Left renal pelvis (tissue), 4 donors: ENCODE data around the gene CUEDC1. TPM values are rescaled to one million over a fixed set of nuclear protein-coding genes. Genes with fewer than 3 reads are reported as not detected.

Experiments used
- DNase-seq, 4 donors: peaks; one replicate each; pipeline ENCODE4 v3.0.0-alpha.2; 2013; ENCODE audit warnings: low read depth in 4 of 4, low spot score in 3 of 4
- polyA plus RNA-seq, 4 donors: library from polyadenylated mRNA; unstranded; fragments of 120-200 nt; gene quantifications; one replicate each; pipeline ENCODE4 v1.2.1, GENCODE V29; 2013; ENCODE audit not compliant: insufficient read length in 4 of 4

Gene CUEDC1, protein sequence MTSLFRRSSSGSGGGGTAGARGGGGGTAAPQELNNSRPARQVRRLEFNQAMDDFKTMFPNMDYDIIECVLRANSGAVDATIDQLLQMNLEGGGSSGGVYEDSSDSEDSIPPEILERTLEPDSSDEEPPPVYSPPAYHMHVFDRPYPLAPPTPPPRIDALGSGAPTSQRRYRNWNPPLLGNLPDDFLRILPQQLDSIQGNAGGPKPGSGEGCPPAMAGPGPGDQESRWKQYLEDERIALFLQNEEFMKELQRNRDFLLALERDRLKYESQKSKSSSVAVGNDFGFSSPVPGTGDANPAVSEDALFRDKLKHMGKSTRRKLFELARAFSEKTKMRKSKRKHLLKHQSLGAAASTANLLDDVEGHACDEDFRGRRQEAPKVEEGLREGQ
- polyA plus RNA-seq, result 10 to 100 TPM; 44.5 to 74.3 (median 50.4) TPM

DNA sequence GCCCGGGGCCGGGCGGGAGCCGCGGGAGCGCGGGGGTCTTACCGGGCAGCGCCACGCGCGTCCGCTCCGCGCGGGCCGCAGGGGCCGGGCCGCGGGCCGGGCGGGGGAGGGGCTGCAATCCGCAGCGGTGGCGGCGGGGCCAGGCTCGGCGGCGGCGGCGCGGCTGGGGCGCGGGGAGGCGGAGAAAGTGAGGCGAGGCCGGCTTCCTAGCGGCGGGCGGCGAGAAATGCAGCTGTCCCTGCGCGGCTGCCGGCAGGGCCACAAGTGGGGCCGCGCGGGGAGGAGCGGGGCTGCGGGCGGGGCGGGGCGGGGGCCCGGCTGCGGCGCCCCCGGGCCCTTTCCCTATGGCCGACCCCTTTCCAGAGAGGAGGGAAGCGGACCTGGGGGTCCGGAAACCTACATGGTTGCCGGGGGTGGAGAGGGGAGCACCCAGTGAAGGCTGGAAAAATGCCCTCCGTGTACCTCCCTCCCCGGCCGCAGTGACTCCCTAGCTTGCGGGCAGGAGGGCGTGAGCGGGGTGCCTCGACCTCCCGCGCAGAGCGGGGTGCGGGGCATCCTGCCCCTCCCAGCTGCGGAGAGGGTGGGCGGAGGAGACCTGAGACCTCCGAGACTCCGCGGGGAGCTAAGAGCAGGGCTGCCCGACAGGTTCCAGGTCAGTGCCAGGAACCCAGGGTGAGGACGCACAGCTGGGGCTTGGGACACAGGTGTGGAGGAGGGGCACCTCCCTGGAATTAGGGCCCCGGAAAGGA lies at the start of gene CUEDC1:
Gene CUEDC1 (minus strand): TSS at position 230 of the 749 bp plus-strand sequence. CDS start 69,848 bp downstream, outside the sequence.
- DNase-seq, result no peak

DNA sequence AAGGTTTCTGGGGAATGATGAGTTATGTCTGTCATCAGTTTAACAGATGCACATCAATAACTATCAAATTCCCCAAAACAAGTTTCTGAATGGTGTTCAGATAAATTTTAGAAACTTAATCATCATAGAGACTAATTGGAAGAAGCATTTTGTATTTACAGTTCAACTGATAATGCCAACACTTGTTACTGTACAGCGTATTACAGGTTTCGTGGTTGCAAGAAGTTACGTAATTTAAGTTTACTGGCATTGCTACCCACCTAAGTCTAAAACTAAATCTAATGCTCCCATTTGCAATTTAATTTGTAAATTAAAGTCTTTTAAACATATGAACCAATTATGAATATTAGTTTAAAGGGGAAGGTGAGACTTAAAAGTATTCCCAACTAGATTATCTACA lies 48.8 kb upstream of the CUEDC1 start:
- DNase-seq, result no peak

DNA sequence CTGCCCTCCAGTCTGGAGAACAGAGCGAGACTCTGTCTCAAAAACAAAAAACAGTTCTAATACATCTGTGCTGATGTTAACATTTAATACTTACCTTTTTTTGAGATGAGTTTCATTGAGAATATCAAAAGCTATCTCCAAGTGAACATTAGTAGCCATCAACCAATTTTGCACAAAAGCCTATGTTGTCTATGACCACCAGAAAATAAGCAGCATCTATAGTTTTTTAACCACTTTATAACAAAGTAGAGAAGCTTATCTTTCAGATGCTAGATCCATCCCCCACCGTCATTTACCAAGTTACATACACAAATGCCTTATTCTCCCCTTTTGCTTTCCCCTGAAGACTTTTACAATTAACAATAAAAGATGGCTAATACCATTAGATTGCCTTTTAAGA lies 47.8 kb upstream of the CUEDC1 start:
- no peak for DNase-seq

DNA sequence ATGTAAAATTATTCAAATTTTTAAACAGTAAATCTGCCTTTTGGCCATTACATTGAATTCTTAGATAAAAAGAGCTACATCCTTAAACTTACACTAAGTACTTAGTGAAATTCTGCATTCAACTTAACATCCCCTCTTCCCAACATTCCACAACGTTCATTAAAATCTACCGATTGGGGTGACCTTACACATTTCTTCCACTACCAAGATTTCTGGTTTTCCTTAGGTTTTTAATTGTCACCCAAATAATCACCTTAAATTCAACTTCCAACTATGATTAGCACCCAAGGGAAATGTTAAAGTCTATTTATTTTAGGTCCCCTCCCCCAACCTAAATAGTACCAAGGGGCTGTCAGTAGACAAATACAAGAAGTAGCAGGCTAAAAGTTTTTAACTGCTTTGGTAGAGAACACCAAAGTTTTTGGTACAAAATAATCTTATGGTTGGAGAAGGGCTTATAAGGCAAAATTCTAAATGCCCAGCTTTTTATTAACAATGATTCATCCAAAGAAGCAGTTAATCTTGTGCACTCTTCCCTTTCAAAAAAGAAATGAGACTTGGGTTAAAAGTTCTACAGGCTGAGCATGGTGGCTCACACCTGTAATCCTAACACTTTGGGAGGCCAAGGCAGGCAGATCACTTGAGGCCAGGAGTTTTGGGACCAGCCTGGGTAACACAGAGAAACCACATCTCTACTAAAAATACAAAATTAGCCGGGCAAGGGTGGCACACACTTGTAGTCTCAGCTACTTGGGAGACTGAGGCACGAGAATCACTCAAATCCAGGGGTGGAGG lies 47.1 kb upstream of the CUEDC1 start:
- no peak for DNase-seq

DNA sequence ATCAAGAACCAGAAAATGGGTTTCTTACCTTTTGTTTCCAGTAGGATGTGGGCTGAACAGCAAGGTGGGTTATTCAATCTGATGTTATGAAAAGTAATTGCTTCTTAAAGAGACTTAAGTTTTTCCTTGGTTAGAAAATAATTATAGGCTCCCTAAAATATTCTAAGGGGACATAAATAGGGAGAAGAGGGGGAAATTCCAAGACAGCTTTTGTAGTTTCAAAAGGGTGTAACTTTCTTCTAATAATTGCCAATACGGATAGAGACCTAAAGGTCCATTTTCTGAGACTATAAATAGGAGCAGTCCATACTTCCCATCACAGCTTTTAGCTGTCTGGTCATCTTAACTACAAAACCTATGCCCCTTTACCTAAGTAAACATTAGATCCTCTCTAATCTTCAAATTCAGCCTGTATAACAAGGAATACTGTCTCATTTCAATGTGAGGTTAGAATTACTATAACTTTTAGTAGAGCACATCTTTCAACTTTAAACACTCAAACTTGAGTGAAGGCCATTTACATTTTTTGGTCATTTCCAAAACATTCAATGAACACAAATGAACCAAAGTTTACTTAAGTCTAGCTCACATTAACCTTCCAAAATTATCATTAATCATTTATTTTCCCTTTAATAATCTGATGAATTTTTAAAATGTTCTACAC lies 46.4 kb upstream of the CUEDC1 start:
- no peak for DNase-seq

DNA sequence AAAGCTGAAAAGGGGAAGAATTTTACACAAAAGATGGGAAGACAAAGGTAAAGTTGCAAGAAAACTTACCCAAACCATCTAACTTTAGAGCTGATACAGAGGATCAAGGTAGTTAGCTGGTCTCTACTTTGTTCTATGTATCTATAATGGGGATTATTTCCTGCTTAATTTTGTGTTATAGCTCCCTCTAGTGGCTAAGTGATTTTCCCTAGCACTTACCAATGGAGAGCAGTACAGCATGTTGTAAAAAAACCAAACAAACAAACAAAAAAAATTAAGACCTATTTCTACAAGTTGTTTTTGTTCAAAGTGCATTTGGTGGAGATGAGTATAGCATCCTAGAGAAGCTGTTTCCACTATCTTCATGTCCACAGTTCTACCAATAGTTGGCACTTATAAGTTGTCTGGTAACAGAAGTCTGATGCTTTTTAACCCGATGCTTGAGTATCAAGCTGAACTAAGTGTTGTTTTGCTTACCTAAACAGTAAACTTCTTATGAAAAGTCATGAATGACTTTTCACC lies 44.3 kb upstream of the CUEDC1 start:
- peak; percentile 51 to 65 (median 60) for DNase-seq

DNA sequence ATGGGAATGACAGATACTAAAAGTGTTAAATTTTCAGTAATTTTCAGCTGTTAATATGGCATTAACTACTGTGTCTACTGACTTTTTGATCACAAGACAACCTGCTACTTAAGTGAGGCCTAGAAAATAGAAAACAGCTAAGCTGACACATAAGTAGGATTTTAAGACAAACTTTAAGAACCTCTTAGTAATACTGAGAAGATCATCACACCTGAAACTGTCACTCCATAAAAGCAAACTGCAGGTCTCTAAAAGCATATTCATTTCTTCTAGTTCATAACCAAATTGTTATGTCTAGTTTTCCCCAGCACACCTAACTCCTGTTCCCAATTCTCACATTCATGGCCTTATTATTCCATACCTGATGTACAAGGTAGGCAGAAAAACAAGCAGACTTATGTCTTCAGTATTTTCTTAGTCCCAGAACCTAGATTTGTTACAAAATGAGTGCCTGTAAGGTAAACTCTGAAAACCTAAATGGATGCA lies 43.8 kb upstream of the CUEDC1 start:
- no peak for DNase-seq

DNA sequence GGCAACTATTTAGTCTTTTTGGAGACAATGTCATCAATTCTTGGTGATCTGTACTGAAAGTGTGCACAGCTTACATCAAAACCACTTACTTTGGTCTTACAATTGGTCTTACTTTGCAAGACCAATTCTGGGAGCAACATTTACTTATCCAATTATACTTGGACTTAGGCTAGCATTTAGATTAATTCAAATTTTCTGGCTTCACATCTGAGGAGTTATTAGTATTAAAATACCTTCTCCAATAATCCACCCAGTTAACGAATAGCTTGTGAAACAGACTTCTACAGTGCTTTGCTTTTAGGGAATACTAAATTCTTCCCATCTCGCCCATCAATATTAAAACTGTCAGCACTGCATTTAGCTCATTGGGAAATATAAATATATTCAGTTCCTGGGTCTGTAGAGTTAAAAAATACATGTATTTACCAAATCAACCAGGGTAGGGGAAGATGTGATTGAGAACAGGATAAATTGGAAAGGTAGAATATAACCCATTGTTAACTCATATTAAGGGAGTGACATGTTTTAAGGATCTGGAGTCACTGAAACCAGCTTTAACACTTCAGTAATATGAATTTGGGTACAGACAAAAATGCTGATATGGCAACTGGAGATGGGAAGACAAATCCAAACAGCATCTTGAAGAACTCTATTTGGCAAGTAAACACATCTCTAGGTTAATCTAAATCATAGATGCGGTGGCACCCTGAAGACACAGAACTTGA lies 42.0 kb upstream of the CUEDC1 start:
- no peak for DNase-seq

DNA sequence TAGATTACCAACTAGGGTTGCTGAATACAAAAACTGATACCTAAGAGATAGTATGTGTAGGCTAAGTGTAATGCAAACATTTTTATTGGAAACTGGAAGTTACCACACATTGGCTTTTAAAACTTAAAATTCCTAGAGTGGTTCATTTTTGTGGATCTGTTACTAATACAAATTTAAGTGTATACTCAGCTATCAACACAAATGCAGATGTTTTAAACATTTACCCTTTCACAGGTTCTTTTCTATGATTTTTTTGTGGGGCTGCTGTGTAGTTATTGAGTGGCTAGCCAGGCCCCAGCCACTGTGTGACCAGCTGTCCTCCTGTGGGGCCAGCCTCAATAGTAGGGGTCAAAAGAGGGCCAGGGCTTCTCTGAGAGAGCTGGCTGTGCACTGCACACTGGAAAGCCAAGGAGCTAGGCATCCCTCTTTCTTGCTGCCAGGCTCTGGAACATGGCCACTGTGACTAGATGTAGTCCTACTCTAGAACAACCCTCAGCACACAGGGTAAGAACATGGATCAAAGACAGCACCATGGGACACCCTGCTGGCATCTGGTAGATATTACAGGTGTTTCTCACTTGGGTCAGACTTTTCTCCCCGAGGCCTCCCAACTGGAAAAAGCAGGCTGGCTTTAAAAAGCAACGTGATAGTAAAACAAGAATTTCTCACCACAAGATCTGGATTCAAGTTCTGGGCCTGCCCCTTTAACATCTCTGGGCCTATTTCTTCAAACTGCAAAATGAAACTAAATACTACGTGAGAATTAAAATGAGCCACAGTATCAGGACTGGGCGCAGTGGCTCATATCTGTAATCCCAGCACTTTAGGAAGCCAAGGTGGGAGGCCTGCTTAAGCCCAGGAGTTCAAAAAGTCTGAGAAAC lies 40.1 kb upstream of the CUEDC1 start:
- DNase-seq, result peak in 3 of 4 donors; percentile 47 to 58 (median 54)

DNA sequence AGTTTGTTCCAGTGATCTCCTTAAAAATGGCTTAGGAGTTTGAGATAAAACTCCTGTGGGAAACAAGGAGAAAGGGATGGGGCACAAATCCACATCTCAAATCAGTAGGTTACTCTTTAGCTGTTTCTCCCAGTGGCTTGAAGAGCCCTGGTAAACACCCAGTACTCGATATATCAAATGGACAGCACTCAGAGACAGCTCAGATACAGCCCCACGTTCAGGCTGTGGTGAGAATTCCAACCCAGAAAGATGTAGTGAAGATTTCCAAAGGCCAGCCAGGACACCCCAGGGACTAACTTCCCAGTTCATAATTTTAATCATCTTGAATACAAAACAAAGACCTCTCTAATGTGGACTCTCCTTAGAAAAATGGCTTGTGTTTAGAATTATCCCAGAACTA lies 39.2 kb upstream of the CUEDC1 start:
- no peak for DNase-seq

DNA sequence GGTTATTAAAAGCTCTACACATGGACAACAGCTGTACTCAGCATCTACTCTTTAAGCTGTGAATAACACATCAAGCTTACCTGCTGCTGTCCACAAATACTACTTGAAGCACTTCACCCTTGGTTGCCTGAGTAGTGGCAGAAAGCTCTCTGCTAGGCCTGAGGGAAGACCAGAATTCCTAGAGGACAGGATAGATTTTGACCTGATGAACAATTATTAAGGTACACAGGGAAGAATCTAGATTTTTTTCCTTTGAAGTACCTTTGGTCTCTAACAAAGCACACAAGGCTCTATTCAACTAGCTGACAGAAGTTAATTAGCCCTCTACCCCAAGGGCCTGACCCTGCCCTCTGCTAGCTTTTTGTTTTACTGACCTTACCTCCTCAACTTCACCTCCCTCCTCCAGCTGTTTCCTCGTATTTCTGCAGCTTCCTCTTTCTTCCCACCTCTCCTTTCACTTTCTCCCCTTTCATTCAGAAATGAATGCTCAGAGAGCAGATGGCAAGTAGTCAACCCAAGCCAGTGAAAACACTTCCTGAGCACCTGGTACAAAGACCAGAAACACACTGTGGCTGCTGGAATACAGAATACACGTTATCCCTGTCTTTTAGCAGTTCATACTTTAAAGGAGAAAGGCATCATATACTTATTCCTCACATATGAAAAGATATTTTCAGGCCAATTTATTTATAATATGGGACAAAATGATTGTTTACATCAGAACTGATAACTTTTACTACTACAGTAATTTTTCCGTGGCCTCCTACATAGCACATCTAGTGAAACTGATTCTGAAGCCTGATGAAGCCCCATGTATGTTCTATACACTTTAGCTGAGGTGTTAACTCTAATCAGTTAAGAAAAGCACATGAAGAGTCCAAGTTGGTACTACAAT lies 38.5 kb upstream of the CUEDC1 start:
- DNase-seq, result no peak

DNA sequence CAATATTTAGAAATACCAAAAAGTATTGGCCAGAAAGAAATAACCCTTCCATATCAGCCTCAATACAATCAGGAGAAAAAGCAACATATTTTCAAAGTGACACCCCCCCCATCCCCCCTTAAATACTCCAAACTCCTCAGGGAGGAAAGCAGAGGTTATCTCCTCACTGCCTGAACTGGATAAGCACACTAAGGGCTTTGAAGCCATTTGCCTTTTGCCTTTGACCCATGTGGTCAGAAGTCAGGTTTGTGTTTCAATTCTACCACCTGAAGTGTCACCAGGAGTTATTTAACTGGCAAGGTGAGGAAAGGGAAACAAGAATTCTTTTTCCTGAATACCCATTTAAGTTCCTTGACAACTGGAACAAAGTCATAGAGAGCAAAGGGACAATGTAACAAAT lies 36.3 kb upstream of the CUEDC1 start:
- DNase-seq, result no peak

DNA sequence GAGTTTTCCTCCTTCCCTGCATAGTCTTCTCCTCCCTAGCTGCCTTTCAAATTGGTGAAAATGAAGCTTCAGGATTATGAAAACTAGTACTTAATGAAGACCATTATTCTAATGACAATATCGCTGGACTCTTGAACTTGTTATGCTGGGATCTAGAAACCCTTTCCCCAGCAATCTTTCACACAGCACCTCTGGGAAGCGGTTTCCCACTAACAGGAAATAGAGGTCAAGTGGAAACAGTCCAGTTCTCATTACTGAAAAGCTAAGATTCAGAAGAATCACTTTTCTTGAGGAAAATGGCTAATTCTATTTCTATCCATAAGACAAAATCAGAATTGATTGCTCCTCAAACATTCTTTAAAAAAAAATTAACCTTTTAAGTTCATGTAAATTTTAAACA lies 34.8 kb upstream of the CUEDC1 start:
- DNase-seq, result no peak

DNA sequence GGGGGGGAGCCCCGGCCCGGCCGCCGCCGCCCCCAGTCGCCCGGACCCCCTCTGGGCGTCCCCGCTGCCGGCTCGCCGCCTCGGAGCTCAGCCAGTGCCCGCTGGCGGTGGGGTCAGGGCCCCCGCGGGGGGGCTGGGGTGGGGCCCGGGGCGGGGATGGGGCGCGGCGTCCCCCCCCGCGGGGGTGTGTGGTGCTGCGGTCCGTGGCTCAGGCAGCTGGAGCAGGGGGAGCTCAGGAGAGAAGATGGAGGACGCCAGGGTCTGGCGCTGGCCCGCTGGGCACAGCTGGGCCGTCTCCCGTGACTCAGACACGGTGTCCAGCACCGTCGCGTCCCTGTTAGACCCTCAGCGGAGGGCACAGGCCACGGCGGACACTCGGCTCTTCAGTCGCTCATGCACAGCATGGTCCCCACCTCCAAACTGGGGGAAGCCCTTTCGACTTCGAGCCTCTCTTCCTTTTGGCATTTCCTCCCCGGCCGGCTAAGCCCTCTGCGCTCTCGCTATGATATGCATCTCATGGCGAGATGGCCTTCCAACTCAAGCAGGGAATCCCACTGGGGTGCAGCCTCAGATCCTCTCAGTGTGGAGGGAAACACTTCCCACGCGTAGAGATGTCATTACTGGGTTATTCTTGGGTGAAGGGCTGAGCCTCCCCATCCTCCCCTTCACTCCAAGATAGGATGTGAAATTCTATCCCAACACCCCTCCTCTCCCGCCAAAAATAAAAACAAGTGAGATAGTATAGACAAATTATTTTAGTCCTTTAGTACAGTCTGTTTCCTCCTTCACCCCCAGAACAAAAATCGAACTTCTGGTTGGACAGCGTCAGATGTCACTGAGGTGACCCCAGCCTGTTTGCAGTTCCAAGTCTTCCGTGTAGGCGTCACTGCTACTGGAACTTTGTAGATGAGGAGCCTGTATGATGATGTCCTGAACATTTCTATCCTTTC lies 33.4 kb upstream of the CUEDC1 start:
- DNase-seq, result peak; percentile 50 to 63 (median 53)

DNA sequence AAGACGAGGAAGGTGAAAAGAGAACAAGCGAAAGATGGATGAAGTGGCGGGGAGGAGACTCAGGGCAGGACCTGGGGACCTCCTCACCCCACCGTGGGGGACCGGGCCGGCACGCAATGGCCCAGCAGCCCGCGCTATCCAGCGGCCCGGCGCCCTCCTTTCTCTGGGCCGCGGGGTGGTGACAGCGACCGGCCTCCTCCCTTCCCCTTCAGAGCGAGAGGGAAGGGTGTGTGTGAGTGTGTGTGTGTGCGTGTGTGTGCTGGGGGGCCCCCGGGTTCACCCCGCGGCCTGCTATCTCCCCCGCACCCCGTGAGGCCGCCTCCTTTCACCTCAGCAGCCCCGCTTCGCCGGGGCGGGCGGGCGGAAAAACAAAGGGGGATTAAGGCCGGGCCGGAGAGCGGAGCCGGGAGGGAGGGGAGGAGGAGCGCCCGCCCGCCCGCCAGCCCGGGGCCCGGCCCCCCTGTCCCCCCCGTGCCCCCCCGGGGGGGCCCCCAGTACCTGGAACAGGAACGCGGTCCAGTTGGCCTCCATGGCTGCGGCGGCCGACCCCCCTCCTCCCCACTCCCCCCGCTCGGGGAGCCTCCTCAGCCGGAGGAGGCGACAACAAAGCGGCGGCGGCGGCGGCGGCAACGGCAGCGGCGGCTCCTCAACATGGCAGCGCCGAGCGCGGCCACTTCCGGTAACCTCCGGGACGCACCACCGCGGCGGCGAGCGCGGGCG lies 32.5 kb upstream of the CUEDC1 start, which contains the start of gene VEZF1:
Gene VEZF1 (minus strand): TSS at position 674 of the 720 bp plus-strand sequence. CDS start 143 bp downstream, at position 531.
- DNase-seq, result peak in 2 of 4 donors; percentile 33 to 47
